HFFc6 (cell line): ENCODE results near the gene DENND1A. TPM values are rescaled to one million over a fixed set of nuclear protein-coding genes. Genes with fewer than 3 reads are reported as not detected.

ENCODE experiments used
- DNase-seq: peaks from one replicate; pipeline ENCODE4 v3.0.0-alpha.2; 2018
- H3K27ac Mint-ChIP-seq: 2 replicates; pipeline ENCODE4 v1.8.0; 2020; ENCODE audit warnings: mild to moderate bottlenecking, mixed read lengths
- H3K27me3 Mint-ChIP-seq: 2 replicates; pipeline ENCODE4 v1.8.0; 2021; ENCODE audit warnings: mild to moderate bottlenecking, moderate library complexity, mixed read lengths; ENCODE audit not compliant: insufficient read depth
- H3K36me3 Mint-ChIP-seq: 2 replicates; pipeline ENCODE4 v1.8.0; 2021; ENCODE audit warnings: low read depth, mixed read lengths
- H3K4me1 Mint-ChIP-seq: 2 replicates; pipeline ENCODE4 v1.8.0; 2020; ENCODE audit warnings: low read depth, mixed read lengths
- H3K4me3 Mint-ChIP-seq: 2 replicates; pipeline ENCODE4 v1.8.0; 2020; ENCODE audit warnings: mild to moderate bottlenecking, moderate library complexity, mixed read lengths
- H3K9me3 Mint-ChIP-seq: 2 replicates; pipeline ENCODE4 v1.8.0; 2020; ENCODE audit warnings: mild to moderate bottlenecking, mixed read lengths
- CTCF ChIP-seq: fragments of 200-600 bp; sonication (generic); IDR thresholded peaks from 2 replicates; pipeline ENCODE4 v1.5.0; 2021; ENCODE audit warnings: antibody characterized with exemption, mild to moderate bottlenecking
- total RNA-seq, 6 experiments: library from RNA; stranded (reverse); fragmentation: NEBNext Ultra II Directional; extraction: Animal tissue kit (Norgen Biotek cat#: 25700); gene quantifications; 2 replicates in 1 of 6; 3 replicates in 5 of 6; pipeline ENCODE4 v1.2.3, GENCODE V29; 2021

The DENND1A gene
- total RNA-seq, 6 experiments from 2014 or later: 25.4 to 38.3 (median 30.3) TPM

GRCh38 chr9:123695386-123695785, 234.5 kb downstream of the DENND1A start:
- peaks cover 2% of the 10 kb centered on the region; the same call in 1 of the 2 replicates for H3K27me3 Mint-ChIP-seq
- H3K36me3 Mint-ChIP-seq: peaks cover 10% of the 10 kb centered on the region; the same call in 1 of the 2 replicates
- no peak for TF ChIP-seq CTCF
- no peaks in the 10 kb centered on the region for H3K9me3 Mint-ChIP-seq
- 0 out of 2 replicates have a peak overlapping the region, but pooled peaks have one; percentile 16 for H3K27ac Mint-ChIP-seq
- peaks cover 25% of the 10 kb centered on the region for H3K4me1 Mint-ChIP-seq
- no peak overlapping the region for H3K4me3 Mint-ChIP-seq
- DNase-seq: peak; percentile 55

- H3K9me3 Mint-ChIP-seq: no peaks in the 10 kb centered on the region
- no peak overlapping the region for H3K27ac Mint-ChIP-seq
- no peak for TF ChIP-seq CTCF
- no peak for DNase-seq
- no peak overlapping the region for H3K4me3 Mint-ChIP-seq
- H3K36me3 Mint-ChIP-seq: peaks cover 10% of the 10 kb centered on the region; the same call in 1 of the 2 replicates
- peaks cover 17% of the 10 kb centered on the region for H3K4me1 Mint-ChIP-seq
- peaks cover 2% of the 10 kb centered on the region; the same call in 1 of the 2 replicates for H3K27me3 Mint-ChIP-seq
These were observed 238.1 kb downstream of the DENND1A start for GRCh38 chr9:123691765-123692303.

GRCh38 chr9:123689701-123690428, 240.1 kb downstream of the DENND1A start:
- Mint-ChIP-seq H3K4me1 (peaks cover 9% of the 10 kb centered on the region; the same call in 1 of the 2 replicates), H3K4me3 (no peak overlapping the region), H3K9me3 (no peaks in the 10 kb centered on the region), H3K27me3 (no peaks in the 10 kb centered on the region; the same call in 1 of the 2 replicates), H3K36me3 (peaks cover 10% of the 10 kb centered on the region; the same call in 1 of the 2 replicates), H3K27ac (no peak overlapping the region)
- DNase-seq: no peak
- TF ChIP-seq CTCF: no peak

- Mint-ChIP-seq H3K4me1 (peaks cover 15% of the 10 kb centered on the region; the same call in 1 of the 2 replicates), H3K36me3 (peaks cover 10% of the 10 kb centered on the region; the same call in 1 of the 2 replicates), H3K27ac (no peak overlapping the region), H3K4me3 (no peak overlapping the region), H3K9me3 (no peaks in the 10 kb centered on the region), H3K27me3 (no peaks in the 10 kb centered on the region; the same call in 1 of the 2 replicates)
- DNase-seq: no peak
- no peak for TF ChIP-seq CTCF
These were observed 242.6 kb downstream of the DENND1A start for GRCh38 chr9:123687246-123687751.

- H3K36me3 Mint-ChIP-seq: peaks cover 12% of the 10 kb centered on the region; the same call in 1 of the 2 replicates
- H3K4me1 Mint-ChIP-seq: peaks cover 15% of the 10 kb centered on the region; the same call in 1 of the 2 replicates
- H3K27ac Mint-ChIP-seq: no peak overlapping the region
- H3K27me3 Mint-ChIP-seq: no peaks in the 10 kb centered on the region; the same call in 1 of the 2 replicates
- DNase-seq: no peak
- no peaks in the 10 kb centered on the region for H3K9me3 Mint-ChIP-seq
- no peak overlapping the region for H3K4me3 Mint-ChIP-seq
- no peak for TF ChIP-seq CTCF
These were observed 243.1 kb downstream of the DENND1A start for GRCh38 chr9:123686829-123687192.
